Retinal pigment epithelial cell (primary cell): ENCODE results near the gene HPX.
A peak's percentile ranks its signal among the peaks of the same experiment; 100 is the strongest.

ENCODE experiments used
- DNase-seq: peaks from one replicate; pipeline ENCODE4 v3.0.0-alpha.2; 2010; ENCODE audit warnings: low read depth
- H3K4me3 ChIP-seq: 2 replicates; pipeline ENCODE4 v1.5.1; 2011; ENCODE audit warnings: mild to moderate bottlenecking, low read length, control low read depth, moderate library complexity
- CTCF ChIP-seq: conservative IDR thresholded peaks from 2 replicates; pipeline ENCODE4 v1.5.1; 2011; ENCODE audit warnings: low read depth, low read length, control low read depth, inconsistent platforms

Gene HPX

GRCh38 chr11:6483015-6483414 is 42.2 kb upstream of the HPX start:
- H3K4me3 ChIP-seq = no peak overlapping the region
- no peak for TF ChIP-seq CTCF
- no peak for DNase-seq

DNA sequence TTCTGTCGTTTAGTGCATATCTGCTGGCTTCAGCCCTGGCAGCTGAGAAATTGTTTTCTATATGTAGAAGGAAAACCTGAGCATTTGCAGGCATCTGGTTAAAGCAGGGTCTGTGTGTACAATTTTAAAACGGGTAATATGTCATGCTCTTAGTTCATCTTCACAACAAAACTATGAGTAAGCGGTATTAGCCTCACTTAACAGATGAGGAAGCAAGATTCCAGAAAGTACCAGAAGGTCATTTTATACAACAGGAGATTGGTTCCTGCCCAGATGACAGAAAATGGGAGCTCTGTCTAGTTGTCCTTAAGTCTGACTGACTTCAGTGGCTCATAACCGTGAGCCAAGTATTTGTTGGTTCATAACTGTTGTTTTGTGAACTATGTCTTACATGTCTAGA is 41.7 kb upstream of the HPX start:
- no peak for DNase-seq

DNA sequence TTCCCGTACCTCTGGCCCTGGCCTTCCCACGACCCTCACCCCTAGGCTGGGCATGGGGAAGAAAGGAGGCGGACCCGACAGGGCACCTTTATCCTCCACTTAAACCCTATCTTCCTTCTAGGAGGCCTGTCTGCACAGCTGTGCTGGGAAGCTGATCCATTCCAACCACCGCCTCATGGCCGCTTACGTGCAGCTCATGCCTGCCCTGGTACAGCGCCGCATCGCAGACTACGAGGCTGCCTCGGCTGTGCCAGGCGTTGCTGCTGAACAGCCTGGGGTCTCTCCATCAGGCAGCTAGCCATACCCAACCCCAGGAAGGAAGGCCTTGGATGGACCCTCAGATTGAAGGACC is 41.1 kb upstream of the HPX start:
- no peak for TF ChIP-seq CTCF
- no peak for DNase-seq
- peak overlapping the region; percentile 97 for H3K4me3 ChIP-seq

More for the DNA sequence above, 41.7 kb upstream of the HPX start:
- H3K4me3 ChIP-seq = peak overlapping the region; percentile 97
- no peak for TF ChIP-seq CTCF

GRCh38 chr11:6481012-6481923 is 40.5 kb upstream of the HPX start, which contains the start of the genes ARFIP2 and TIMM10B:
Gene ARFIP2 (minus strand): TSS chr11:6481331. CDS start chr11:6480421, 910 bp downstream.
Gene TIMM10B (plus strand): TSS chr11:6481501. CDS start chr11:6481517, 16 bp downstream.
- peak within 1 kb of the TSS; percentile 97 for H3K4me3 ChIP-seq
- peak; percentile 95 for DNase-seq
- TF ChIP-seq CTCF = no peak

DNA sequence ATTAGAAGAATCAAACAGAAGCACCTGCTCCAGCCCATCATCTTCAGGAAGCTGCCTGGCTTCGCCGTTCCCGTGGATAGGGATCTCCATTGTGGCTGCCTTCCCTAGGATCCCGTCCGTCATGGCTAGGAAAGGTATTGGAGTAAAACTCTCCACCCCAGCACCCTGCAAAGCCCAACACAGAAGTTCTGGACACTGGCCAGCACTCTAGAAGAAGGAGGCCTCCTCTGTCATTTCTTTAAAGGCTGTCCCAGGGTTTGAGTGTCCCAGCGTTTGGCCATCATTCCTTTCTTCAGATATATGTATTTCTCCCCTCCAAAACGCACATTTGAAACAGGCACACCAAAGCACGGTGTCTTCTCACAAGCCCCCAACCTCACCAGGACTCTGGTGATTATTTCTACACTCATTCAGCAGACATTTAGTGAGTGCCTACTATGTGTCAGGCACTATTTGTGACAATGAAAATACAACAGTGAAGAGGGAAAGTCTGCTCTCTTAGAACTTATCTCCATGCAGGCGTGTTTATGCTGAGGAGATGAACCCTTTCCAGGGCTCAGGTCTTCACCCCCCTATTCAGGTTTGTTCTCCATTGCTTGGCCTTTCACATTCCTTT is 39.6 kb upstream of the HPX start:
- TF ChIP-seq CTCF = no peak
- no peak for DNase-seq

GRCh38 chr11:6476571-6476970 is 35.8 kb upstream of the HPX start:
- no peak for DNase-seq
- no peak for TF ChIP-seq CTCF
- no peak overlapping the region for H3K4me3 ChIP-seq

More for the DNA sequence above, 39.6 kb upstream of the HPX start:
- peak overlapping the region; percentile 97 for H3K4me3 ChIP-seq
